Neural progenitor cell (in vitro differentiated cells): ENCODE data around the gene SYT7. TPM values are rescaled to one million over a fixed set of nuclear protein-coding genes. Genes with fewer than 3 reads are reported as not detected.
A peak's percentile ranks its signal among the peaks of the same experiment; 100 is the strongest.

Experiments used
- DNase-seq: peaks from one replicate; pipeline ENCODE4 v3.0.0-alpha.2; 2016; ENCODE audit warnings: low spot score
- H2AFZ ChIP-seq: fragments of 200-600 bp; sonication (generic); replicated peaks from 2 replicates; pipeline ENCODE4 v1.6.1; 2016; ENCODE audit warnings: antibody characterized with exemption
- H3F3A ChIP-seq: fragments of 200-600 bp; sonication (generic); 2 replicates; pipeline ENCODE4 v1.6.1; 2016; ENCODE audit warnings: antibody characterized with exemption, low read depth
- H3K27ac ChIP-seq: fragments of 200-600 bp; sonication (generic); 2 replicates; pipeline ENCODE4 v1.5.1; 2016; ENCODE audit warnings: mild to moderate bottlenecking
- H3K27me3 ChIP-seq: fragments of 200-600 bp; sonication (generic); 2 replicates; pipeline ENCODE4 v1.6.1; 2016; ENCODE audit warnings: mild to moderate bottlenecking, moderate library complexity
- H3K36me3 ChIP-seq: fragments of 200-600 bp; sonication (generic); 2 replicates; pipeline ENCODE4 v1.5.1; 2016
- H3K4me1 ChIP-seq: fragments of 200-600 bp; sonication (generic); 2 replicates; pipeline ENCODE4 v1.6.1; 2016; ENCODE audit warnings: mixed run types
- H3K4me2 ChIP-seq: fragments of 200-600 bp; sonication (generic); 2 replicates; pipeline ENCODE4 v1.6.1; 2016
- H3K4me3 ChIP-seq: fragments of 200-600 bp; sonication (generic); 2 replicates; pipeline ENCODE4 v1.5.1; 2016
- H3K79me2 ChIP-seq: fragments of 200-600 bp; sonication (generic); 2 replicates; pipeline ENCODE4 v1.6.1; 2016; ENCODE audit warnings: low read depth
- H3K9ac ChIP-seq: fragments of 200-600 bp; sonication (generic); 2 replicates; pipeline ENCODE4 v1.6.1; 2016
- H3K9me3 ChIP-seq: fragments of 200-600 bp; sonication (generic); 2 replicates; pipeline ENCODE4 v1.5.1; 2016; ENCODE audit warnings: low read depth
- H4K20me1 ChIP-seq: fragments of 200-600 bp; sonication (generic); 2 replicates; pipeline ENCODE4 v1.6.1; 2016; ENCODE audit warnings: low read depth
- H3K27ac Mint-ChIP-seq: 3 replicates; pipeline ENCODE4 v1.8.0; 2021; ENCODE audit warnings: mixed read lengths
- H3K27me3 Mint-ChIP-seq: 2 replicates; pipeline ENCODE4 v1.8.0; 2022; ENCODE audit warnings: low read depth, mild to moderate bottlenecking, inconsistent platforms, moderate library complexity, mixed read lengths; ENCODE audit not compliant: insufficient read depth
- H3K36me3 Mint-ChIP-seq: 3 replicates; pipeline ENCODE4 v1.8.0; 2021; ENCODE audit warnings: mixed read lengths
- H3K4me1 Mint-ChIP-seq: 3 replicates; pipeline ENCODE4 v1.8.0; 2021; ENCODE audit warnings: mixed read lengths
- H3K4me3 Mint-ChIP-seq: 3 replicates; pipeline ENCODE4 v1.8.0; 2021; ENCODE audit warnings: mild to moderate bottlenecking, moderate library complexity, mixed read lengths
- H3K9me3 Mint-ChIP-seq: 3 replicates; pipeline ENCODE4 v1.8.0; 2020; ENCODE audit warnings: mixed read lengths
- CTCF ChIP-seq: fragments of 200-600 bp; sonication (generic); IDR thresholded peaks from 2 replicates; pipeline ENCODE4 v1.5.1; 2017; ENCODE audit warnings: antibody characterized with exemption, mild to moderate bottlenecking
- EZH2 ChIP-seq: fragments of 200-600 bp; sonication (generic); IDR thresholded peaks from 2 replicates; pipeline ENCODE4 v1.6.1; 2017; ENCODE audit warnings: antibody characterized with exemption, mild to moderate bottlenecking, moderate library complexity
- EZH2phosphoT487 ChIP-seq: fragments of 200-600 bp; sonication (generic); IDR thresholded peaks from 2 replicates; pipeline ENCODE4 v1.6.1; 2017; ENCODE audit warnings: antibody characterized with exemption
- total RNA-seq: library from RNA; depleted of rRNA; stranded (reverse); fragments of >200 nt; gene quantifications from 2 replicates; pipeline ENCODE4 v1.2.3, GENCODE V29; 2015; ENCODE audit warnings: low replicate concordance

Gene SYT7
- total RNA-seq, 1 donor from 2014 or later = 0.73 TPM

DNA sequence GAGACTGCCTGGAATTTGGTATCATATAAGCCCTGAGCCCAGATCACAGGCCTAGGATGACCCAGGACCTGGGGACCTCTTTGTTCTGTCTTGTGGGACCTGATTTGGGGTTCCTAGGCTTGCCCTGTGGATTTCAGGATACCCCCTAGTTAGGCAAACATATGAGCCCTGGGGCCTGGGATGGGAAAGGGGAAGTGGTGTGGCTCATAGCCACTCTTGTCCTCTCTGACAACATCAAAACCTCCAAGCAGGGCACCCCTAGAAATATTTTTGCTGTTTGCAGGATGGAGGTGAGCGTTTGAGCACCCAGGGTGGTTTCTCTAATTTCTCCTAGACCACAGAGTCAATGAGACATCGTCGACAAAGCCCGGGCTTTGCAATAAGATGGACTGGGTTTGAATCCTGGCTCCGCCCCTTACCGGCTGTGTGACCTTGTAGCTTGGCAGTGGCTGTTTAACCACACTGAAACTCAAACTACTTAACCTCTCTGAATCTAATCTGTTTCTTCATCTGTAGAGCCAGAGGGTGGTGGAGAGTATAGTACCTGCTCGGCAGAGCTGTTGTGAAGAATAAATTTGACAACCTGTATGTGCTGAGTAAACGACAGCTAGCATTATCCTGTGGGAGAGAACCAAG, 77.6 kb downstream of the SYT7 start:
- Histone ChIP-seq H3K4me3 (no peak overlapping the region), H3K4me2 (no peak overlapping the region), H3K79me2 (no peaks in the 10 kb centered on the region), H3K9me3 (no peaks in the 10 kb centered on the region), H3K4me1 (peaks cover 29% of the 10 kb centered on the region), H3K36me3 (no peaks in the 10 kb centered on the region), H3F3A (peaks cover 19% of the 10 kb centered on the region), H3K27ac (no peak overlapping the region), H3K27me3 (peaks cover 57% of the 10 kb centered on the region), H4K20me1 (peaks cover 10% of the 10 kb centered on the region), H3K9ac (no peak overlapping the region), H2AFZ (no peak overlapping the region)
- H3K27me3 Mint-ChIP-seq = peaks cover 23% of the 10 kb centered on the region
- TF ChIP-seq EZH2 (no peak), CTCF (no peak), EZH2phosphoT487 (no peak)
- DNase-seq = no peak
- peak overlapping the region; percentile 24 for H3K27ac Mint-ChIP-seq
- no peaks in the 10 kb centered on the region for H3K9me3 Mint-ChIP-seq
- H3K4me1 Mint-ChIP-seq = peaks cover 78% of the 10 kb centered on the region
- no peaks in the 10 kb centered on the region for H3K36me3 Mint-ChIP-seq
- no peak overlapping the region for H3K4me3 Mint-ChIP-seq

DNA sequence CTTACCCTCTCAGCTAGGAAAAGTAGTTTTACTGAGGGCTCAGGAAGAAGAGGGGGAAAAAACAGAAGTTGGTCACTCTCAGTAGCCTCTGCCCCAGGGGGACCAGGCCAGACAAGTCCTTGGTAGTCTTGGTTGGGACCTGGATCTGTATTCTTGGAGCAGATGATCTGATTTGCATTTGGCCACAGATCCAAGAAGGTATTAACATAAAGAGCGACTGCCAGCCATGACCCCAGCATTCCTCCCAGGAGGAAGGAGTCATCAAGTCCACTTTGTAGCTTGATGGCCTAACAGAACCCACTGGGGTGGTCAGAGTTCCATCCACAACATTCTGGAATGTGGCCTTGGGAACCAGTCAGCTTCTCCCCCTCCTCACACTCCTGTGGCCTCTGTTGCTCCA, 78.4 kb downstream of the SYT7 start:
- Histone ChIP-seq H3K27me3 (peaks cover 50% of the 10 kb centered on the region), H3K79me2 (no peaks in the 10 kb centered on the region), H3K36me3 (no peaks in the 10 kb centered on the region), H3K4me1 (peaks cover 23% of the 10 kb centered on the region), H2AFZ (no peak overlapping the region), H3K9me3 (no peaks in the 10 kb centered on the region), H3K9ac (no peak overlapping the region), H4K20me1 (peaks cover 4% of the 10 kb centered on the region), H3K27ac (no peak overlapping the region), H3F3A (peaks cover 12% of the 10 kb centered on the region), H3K4me3 (no peak overlapping the region), H3K4me2 (no peak overlapping the region)
- Mint-ChIP-seq H3K27ac (no peak overlapping the region), H3K36me3 (no peaks in the 10 kb centered on the region), H3K27me3 (peaks cover 20% of the 10 kb centered on the region), H3K9me3 (no peaks in the 10 kb centered on the region), H3K4me1 (peaks cover 71% of the 10 kb centered on the region), H3K4me3 (no peak overlapping the region)
- no peak for TF ChIP-seq CTCF
- TF ChIP-seq EZH2phosphoT487 = no peak
- no peak for TF ChIP-seq EZH2
- no peak for DNase-seq

GRCh38 chr11:61499816-61500491, 80.9 kb downstream of the SYT7 start:
- no peak overlapping the region for H3K4me3 ChIP-seq
- Mint-ChIP-seq H3K36me3 (no peaks in the 10 kb centered on the region), H3K4me1 (peaks cover 48% of the 10 kb centered on the region), H3K4me3 (peak overlapping the region; percentile 63), H3K9me3 (no peaks in the 10 kb centered on the region), H3K27ac (peak overlapping the region; percentile 78), H3K27me3 (peaks cover 9% of the 10 kb centered on the region)
- H2AFZ ChIP-seq = no peak overlapping the region
- H3K9ac ChIP-seq = no peak overlapping the region
- H3K9me3 ChIP-seq = no peaks in the 10 kb centered on the region
- H3K4me1 ChIP-seq = peaks cover 7% of the 10 kb centered on the region
- H4K20me1 ChIP-seq = no peaks in the 10 kb centered on the region
- H3K4me2 ChIP-seq = peak overlapping the region; percentile 45
- no peaks in the 10 kb centered on the region for H3K36me3 ChIP-seq
- H3K27ac ChIP-seq = no peak overlapping the region
- peaks cover 7% of the 10 kb centered on the region for H3F3A ChIP-seq
- peaks cover 24% of the 10 kb centered on the region for H3K27me3 ChIP-seq
- no peak for TF ChIP-seq EZH2phosphoT487
- no peak for TF ChIP-seq EZH2
- no peak for TF ChIP-seq CTCF
- no peaks in the 10 kb centered on the region for H3K79me2 ChIP-seq
- DNase-seq = no peak
